Limb (tissue), 2 donors: ENCODE measurements around the gene RBM5.

Experiments
- DNase-seq, 2 donors: peaks; one replicate each; pipeline ENCODE4 v3.0.0-alpha.2; 2016; ENCODE audit errors: extremely low spot score in 2 of 2

RBM5 gene

DNA sequence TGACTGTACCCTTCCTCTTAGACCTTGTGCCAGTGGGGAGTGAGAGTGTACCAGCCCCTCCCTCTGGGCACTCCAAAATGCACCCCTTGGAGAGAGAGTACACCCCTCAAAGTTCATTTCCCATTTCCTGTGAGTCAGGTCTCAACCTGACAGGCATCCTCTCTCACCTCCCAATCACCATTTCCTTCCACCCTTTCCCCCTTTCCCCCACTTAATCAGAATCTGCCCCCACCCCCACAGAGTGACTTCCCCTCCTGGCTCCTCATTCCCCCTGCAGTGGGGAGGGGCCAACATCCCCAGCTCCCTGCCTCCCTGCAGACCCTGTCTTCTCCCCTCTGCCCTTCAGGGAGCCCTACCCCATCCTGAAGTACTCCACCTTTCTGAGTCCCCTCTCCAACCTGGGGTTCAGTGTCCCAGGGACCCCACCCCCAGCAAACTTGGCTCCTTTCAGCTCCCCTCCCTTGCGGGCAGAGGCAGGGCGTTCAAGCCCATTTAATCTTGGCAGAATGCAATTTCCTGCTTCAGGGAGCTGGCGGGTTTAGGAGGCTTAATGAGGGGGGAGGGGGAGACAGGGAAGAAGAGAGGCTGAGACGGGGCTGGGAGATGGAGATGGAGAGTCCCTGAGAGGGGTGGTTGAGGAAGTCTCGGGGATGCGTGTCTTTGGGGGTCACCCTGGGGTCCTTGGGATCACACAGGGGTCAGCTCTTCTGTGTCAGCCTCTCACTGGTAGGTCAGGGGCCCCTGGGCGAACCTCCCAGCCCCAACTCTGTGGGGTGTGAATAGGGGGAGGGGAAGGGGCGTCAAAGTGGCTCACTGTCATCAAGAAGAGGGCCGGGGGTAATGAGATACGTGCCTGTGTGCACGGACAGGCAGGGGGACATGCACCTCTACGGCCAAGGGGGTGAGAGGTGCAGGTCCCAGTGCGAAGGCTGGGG is 49.8 kb downstream of the RBM5 start:
- DNase-seq: peak in 1 of 2 donors; percentile 55

DNA sequence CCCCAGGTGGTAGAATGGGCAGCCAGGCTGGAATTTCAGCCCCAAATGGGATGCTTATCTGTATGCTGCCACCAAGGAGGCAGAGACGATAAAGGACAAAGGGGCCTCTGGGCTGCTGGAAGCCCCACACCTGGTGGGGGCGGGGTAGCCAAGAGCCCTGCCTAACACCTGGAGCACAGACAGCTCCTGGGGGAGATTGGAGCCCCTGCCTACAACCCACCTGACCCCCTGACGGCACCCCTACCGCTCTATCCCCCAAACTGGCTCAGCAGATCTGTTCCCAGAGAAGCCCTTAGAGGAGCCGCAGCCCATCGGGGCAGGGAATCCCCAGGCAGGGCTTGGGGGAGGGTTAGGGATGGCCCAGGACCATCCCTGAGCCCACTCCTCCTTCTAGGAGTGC is 50.6 kb downstream of the RBM5 start:
- DNase-seq: no peak

DNA sequence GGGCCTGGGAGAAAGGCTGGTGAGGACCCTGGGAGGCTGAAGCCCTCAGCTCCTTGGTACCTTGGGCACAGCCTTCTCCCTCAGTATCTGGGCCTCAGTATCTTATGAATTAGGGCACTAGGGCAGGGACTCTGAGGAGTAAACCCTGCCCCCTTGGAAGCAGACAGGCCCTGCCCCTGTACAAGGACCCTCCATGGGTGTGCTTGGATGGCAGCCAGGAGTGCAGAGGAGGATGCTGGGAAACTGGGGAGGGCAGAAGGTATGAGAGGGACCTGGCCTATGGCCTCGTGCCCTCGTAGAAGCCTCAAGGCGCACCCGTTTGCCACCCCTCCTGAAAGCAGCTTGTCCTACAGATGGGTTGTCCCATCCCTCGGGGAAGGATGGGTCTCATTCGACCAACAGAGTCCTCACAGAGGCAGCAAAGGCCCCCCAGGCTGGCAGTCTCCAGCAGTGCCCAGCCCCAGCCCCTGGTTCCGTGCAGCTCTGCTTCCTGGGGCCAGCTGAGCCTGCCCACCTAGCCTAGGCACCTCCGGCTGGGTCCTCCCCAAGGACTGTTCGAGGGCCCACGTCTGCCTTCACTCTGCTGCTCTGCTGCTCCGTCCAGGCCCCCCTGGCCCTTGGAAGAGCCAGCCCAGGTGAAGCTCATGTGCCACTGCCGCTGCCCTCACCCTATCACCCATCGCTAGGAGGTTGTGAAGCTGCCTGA is 51.2 kb downstream of the RBM5 start:
- DNase-seq: no peak

DNA sequence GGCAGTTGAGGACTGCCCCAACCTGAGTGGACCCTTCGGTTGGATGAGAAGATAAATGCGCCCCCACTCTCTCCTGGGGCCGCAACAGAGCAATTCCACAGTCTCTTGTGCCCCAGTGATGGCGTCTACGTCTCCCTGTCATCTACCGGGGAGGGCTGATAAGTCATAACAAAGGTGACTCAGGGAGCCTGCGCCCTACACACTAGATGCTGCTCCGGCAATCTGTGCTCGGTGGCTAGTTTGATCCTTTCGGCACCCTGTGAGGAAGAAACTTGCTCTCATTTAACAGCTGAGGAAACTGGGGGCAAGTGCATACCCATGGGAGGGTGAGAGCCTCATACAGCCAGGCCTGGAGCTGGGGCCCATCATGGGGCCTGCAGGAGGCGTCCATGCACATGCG is 52.3 kb downstream of the RBM5 start:
- DNase-seq: no peak

DNA sequence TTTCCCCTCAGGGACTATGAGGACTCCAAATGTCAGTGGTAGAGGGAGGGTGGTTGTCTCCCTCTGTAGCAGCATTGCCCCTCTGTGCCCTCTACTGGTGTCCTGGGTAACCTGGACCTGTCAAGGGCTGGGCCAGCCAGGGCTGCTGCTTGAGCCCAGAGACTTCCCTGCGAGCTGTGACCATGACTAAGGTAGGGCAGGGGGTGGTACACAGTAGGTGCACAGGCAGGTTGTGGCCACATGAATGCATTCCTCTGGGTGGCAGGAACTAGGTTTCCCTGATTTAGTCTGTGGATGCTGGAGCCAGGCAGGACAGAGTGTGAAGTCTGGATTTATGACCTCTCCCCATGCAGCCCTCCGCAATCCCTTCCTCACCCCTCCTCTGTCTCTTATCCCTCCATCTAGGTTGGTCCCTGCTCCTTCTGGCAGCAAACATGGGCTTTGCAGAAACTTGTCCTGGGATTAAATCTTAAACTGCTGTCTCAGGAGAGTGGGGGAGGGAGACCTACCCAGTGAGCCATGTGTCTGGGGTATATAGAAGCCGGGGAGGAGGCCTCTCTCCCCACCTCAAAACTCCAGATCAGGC is 57.7 kb downstream of the RBM5 start:
- no peak for DNase-seq

DNA sequence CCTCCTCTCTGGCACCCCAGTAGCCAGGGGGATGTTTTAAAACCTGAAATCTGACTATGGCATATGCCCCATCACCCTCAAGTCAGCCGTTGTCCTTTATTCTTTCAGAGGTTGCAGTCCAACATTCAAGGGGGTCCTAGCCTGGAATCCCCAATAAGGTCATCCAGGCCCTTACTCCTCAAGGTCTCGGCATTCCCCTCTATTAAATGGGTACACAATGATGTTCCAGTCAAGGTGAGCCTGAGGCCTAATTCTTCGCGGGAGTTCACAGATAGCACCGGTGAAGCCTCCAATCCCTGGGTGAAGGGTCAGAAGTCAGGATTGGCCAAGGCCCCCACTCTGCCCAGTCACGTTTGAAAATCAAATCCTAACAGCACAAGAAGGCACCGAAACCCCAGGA is 58.3 kb downstream of the RBM5 start:
- no peak for DNase-seq

DNA sequence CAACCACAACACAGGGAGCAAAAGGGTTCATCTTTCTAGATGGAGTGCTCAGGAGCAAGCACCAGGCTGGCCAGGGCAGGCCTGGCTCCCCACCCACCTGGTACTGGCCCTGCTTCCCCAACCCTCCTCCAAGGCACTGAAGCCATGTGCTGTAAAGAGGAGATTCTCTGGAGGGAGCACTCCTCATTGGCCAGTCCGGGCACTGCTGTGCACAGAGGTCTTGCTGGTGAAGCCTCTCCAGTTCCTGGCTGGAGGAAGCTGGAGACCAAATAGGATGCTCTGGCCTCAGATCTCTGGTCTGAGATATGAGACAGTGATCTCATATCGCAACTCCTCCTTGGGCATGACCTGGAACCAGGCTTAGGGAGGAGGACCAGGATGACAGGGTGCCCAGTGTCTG is 58.7 kb downstream of the RBM5 start:
- DNase-seq: no peak

DNA sequence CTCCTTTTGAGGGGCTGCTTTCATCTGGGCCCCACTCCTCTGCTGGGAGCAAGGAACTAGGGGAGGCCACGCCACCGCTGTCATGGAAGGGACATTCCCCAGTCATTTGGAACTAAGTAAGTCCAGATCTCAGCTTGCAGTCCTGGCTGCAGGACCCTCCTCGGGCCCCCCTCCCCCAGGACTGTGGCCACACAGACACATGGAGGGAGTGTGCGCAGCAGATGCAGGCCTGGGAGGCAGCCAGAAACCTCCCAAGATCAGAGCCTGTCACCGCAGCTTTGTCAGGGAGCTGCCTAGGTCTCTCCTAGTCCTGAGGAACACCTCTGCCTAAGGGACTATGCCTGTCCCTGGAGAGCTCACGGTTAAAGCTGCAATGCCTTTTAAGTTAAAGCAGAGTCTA is 59.1 kb downstream of the RBM5 start:
- DNase-seq: peak; percentile 11 to 73

DNA sequence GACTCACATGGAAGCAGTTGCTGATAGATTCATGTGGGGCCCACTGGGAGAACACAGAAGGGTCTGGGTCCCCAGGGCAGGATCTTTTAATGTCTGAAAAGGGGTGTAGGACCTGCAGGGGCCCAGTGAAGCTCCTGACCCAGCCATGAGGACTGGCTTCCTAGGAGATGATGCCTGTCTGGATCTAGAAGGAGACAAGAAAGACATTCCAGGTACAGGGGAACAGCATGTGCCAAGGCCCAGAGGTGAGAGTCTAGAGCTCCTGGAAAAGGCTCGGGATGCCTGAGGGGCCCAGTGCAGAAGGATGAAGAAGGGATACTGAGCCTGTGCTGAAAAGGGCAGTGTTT is 61.7 kb downstream of the RBM5 start:
- no peak for DNase-seq

DNA sequence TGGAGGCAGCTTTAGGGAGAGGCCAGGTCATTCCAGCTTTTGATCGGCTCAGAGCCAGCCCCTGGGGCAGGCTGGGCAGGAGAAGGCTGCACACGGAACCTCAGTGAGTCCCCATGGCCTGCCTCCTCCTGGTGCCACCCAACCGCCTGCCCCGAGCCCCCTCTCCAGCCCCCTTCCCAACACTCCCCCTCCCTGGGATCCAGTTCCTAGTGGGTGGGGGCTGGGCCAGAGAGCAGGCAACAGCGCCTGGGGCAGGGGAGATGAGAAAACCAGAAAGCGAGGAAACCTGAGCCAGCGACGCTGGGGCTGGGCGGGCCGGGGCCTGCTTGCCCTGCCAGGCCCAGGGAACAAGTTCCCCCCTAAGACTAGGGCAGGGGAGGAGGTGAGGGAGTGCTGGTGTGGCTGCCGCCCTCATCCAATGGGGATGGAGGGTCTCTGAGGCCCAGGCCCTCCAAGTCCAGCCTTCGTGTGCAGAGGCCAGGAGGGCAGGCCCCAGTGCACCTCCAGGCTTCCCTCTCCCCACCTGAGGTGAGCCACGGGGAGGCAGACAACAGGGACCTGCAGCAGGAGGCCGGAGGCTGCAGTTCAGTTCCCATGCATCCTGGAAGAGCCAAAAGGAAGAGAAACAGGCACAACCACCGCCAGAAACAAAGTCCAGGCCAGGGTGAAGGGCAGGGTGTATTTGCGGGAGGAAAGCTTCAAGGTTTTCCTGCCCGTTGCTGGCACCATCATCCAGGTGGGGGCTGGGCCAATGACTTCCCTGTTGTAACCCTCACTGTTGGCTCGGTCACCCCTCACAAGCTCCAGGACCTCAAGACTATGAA is 62.4 kb downstream of the RBM5 start:
- DNase-seq: peak; percentile 61 to 80

DNA sequence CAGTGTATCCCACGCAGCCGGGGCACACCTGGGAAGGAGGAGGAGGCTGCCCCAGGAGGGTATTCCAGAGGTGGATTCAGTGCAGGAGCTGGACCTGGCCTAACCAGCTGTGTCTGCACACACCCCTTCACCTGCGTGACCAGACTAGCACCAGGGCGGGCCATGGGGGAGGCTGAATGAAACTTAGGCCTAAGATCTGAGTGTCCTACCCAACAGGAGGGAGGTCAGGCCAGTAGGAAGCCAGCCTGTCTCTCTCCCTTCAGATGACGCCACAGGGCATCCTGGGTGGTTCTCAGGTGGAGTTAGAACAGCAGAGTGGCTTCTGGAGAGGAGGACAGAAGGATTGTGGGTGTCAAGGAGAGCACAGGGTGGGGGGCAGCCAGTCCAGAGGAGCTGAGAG is 63.0 kb downstream of the RBM5 start:
- no peak for DNase-seq

DNA sequence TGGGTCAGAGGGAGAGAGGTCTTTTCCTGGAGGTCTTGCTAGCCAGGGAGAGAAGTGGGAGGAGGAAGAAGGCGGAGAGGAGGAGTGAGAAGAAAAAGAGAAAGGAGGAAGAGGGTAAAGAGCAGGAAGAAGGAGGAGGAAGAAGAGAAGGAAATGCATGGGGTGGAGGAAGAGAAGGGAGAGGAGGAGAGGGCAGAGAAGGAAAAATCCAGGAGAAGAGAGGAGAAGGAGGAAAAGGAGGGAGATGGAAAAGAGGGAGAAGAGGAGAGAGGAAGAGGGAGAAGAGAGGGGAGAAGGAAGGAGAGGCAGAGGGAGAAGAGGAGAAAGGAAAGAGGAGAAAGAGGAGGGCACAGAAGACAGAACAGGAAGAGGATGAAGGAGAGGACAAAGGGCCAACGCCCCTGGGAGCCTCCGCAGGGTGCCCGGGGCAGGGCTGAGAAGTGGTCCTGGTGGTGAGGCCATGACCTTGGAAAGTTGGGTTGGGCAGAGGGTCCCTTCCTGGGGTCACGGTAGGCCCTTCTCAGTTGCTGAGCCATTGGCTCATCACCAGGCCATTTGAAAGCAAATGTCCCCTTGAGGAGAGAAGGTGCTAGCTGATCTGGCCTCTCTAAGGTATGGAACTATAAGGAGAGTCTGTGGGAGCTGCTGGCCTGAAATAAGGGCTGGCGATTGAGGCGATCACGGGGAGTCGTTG is 65.2 kb downstream of the RBM5 start:
- DNase-seq: no peak

DNA sequence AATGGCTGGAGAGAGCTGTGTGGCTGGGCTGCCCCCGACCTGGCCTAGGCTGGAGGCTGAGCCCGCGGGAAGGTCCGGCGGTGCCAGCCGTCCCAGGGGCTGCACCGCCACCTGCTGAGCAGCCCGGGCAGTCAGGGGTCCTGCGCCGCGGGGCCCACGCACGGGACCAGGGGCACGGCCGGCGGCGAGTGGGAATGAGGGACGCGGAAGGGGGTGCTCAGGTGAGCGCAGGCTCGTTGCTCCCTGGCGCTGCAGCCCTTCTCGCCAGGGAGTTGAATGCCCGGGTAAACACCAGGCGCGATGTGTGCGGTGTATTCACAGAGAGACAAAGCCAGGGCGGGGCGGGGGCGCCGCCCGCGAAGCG is 65.7 kb downstream of the RBM5 start:
- DNase-seq: no peak

DNA sequence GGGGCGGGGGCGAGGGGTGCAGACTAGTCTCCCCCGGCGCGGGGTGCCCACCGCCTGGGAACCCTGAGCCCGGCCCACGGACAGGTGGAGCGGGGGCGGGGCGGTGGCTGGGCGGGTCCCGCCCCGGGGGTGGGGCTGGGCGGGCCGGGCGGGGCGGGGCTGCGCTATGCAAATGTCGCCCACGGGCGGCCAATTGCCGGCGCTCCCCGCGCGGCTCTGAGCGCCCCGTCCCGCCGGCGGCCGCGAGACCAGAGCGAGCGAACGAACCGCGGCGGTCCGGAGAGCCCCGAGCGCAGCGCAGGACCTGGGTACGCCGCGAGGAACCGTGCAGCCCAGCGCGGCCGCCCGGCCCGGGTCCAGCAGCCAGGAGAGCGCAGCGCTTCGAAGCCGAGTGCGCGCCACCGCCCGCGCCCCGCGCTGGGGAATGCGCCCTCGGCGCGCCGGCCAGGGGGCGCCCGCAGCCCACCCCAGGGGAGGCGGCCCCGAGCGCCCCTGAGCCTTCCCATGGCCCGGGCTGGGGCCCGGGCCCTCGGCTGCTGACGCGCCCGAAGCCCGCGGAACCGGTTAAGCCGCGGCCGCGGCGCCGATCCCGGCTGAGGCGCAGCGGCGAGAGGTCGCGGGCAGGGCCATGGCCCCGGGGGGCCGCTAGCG is 66.2 kb downstream of the RBM5 start, which contains the start of gene SEMA3F:
TSS of gene SEMA3F (plus strand) at position 485 of the 651 bp plus-strand sequence. CDS start 4,299 bp downstream, outside the sequence.
- DNase-seq: peak in 1 of 2 donors; percentile 83

DNA sequence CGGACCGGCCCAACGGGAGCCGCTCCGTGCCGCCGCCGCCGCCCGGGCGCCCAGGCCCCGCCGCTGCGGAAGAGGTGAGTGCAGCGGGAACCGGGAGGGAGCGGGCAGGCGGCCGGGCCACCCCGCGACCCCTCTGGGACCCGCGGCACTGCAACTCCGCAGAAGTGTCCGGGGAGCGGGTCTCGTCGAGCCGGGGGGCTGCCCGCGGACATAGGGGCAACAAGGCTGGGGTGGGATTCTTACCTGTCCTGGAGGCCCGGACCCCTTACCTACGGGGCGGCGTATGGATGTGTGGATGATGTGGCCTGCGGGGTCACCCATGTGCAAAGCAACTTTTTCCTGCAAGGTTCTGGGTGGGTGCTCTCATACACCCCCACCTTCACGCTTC is 66.8 kb downstream of the RBM5 start:
- no peak for DNase-seq

DNA sequence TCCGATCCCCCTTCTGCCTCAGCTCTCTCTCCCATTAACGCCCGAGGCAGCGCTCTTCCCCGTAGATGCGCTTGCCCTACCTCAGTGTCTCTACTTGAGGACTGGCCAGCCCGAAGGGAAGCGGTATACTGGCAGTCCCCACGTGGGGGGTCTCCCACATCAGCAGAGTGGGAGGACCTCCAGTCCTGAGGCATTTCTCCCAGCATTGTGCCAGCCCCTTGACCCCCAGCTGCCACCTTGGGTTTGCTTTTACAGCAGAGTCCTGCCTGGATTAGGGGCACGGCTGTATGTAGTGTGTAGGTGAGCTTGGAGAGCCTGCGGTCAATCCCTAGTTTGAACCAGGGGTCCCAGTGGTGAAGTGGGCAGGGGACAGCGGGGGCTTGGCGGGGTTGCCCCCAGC is 67.2 kb downstream of the RBM5 start:
- DNase-seq: no peak

DNA sequence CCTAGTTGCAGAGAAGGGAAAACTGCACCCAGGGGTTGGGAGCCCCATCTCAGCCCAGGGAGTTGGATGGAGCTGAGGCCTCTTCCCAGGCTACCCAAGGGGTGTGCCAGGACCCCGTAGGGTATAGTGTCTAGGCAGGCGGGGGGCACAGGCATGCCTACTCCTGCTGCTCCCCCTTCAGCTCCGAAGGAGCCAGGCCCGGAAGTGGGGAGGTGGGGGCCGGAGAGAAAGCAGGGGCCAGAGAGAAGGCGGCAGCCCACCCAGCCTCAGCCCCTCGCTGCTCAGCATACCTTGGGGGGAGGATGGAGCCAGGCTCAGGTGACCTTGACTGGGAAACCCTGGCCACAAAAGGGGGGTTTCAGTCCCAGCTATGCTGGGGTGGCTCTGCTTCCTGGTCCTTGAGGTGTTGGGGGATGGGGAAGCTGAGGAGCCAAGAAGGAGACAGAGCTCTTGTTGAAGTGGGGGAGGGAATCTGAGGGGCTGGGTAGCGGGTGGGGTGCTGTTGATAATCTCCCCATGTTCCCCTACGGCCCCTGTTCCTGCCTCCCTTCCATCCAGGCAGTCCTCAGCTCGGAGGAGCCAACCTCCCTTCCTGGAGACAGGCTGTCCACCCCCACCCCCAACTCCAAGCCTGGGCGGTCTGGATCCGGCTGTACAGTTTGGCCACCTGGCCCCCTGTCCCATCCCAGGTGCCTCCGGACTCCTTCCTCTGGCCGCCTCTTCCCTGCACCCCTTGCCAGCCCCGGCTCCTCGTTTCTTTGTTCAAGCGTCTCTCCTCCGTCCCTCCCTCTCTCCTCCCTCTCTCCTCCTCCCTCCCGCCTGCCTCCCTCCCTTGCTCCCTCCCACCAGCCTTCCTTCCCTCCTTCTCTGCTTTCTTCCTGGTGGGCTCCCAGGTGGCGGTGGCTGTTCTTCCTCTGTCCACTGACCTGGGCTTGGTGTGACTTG is 68.1 kb downstream of the RBM5 start:
- DNase-seq: peak; percentile 60 to 69

DNA sequence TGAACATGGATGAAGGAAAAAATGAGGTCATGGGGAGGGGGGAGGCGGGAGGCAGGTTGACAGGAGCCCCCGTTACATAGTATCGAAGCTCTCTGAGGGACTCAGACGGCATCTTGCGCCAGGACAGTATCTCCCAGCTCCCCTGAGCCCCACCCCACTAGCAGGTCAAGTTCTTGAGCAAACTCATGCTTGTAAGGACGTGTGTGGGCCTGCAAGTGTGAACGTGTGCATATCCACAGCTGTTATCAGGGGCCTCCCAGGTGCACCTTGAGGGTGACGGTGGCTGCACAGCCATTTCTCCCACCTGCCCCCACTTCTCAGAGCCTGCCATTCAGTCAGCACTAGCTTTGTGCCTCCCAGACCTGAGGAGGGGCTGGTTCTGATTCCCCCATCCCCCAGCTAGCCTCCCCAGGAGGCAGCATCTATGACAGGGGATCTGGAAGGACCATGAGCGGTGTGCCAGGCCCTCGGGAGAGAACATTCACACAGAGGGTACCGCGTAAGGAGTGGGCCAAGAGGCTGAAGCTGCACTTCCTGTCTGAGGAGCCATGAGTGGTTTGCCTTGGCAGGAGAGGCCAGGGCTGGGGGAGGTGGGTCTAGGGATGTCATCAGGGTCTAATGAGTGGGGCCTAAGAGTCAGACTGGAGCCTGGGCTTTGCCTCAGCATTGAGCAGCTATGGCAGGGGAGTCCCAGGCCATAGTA is 69.3 kb downstream of the RBM5 start:
- DNase-seq: no peak
